GM21576 (cell line): ENCODE measurements around the gene TTC7B.

Experiments
- ATAC-seq: cut with Tn5 transposase; IDR thresholded peaks from one replicate; pipeline ENCODE4 v1.9.1; 2021; ENCODE audit warnings: mild to moderate bottlenecking, moderate library complexity; ENCODE audit not compliant: unreplicated experiment

TTC7B gene

GRCh38 chr14:90808759-90809529 is 7.3 kb downstream of the TTC7B start:
- no peak for ATAC-seq

- no peak for ATAC-seq
These were observed 9.2 kb downstream of the TTC7B start for GRCh38 chr14:90807060-90807459.

- ATAC-seq = no peak
These were observed 10.3 kb downstream of the TTC7B start for GRCh38 chr14:90805662-90806540.

- no peak for ATAC-seq
These were observed 11.2 kb downstream of the TTC7B start for GRCh38 chr14:90805084-90805391.

- no peak for ATAC-seq
These were observed 11.7 kb downstream of the TTC7B start for GRCh38 chr14:90804292-90805083.

GRCh38 chr14:90803249-90803648 is 13.0 kb downstream of the TTC7B start:
- ATAC-seq = no peak

GRCh38 chr14:90799420-90799819 is 16.8 kb downstream of the TTC7B start:
- no peak for ATAC-seq

- ATAC-seq = no peak
These were observed 18.3 kb downstream of the TTC7B start for GRCh38 chr14:90797919-90798318.

GRCh38 chr14:90797451-90797850 is 18.8 kb downstream of the TTC7B start:
- no peak for ATAC-seq

- no peak for ATAC-seq
These were observed 19.9 kb downstream of the TTC7B start for GRCh38 chr14:90796329-90796728.

- ATAC-seq = no peak
These were observed 20.5 kb downstream of the TTC7B start for GRCh38 chr14:90795744-90796143.

- ATAC-seq = no peak
These were observed 24.7 kb downstream of the TTC7B start for GRCh38 chr14:90791486-90791885.

- ATAC-seq = no peak
These were observed 28.2 kb downstream of the TTC7B start for GRCh38 chr14:90788031-90788430.

- ATAC-seq = no peak
These were observed 30.3 kb downstream of the TTC7B start for GRCh38 chr14:90785876-90786450.

GRCh38 chr14:90785471-90785870 is 30.8 kb downstream of the TTC7B start:
- no peak for ATAC-seq

- no peak for ATAC-seq
These were observed 31.5 kb downstream of the TTC7B start for GRCh38 chr14:90784621-90785270.

- ATAC-seq = no peak
These were observed 32.9 kb downstream of the TTC7B start for GRCh38 chr14:90783344-90783743.

- no peak for ATAC-seq
These were observed 33.3 kb downstream of the TTC7B start for GRCh38 chr14:90782892-90783291.

- ATAC-seq = no peak
These were observed 34.4 kb downstream of the TTC7B start for GRCh38 chr14:90781876-90782275.

GRCh38 chr14:90781344-90781761 is 34.9 kb downstream of the TTC7B start:
- no peak for ATAC-seq

GRCh38 chr14:90780519-90780918 is 35.7 kb downstream of the TTC7B start:
- ATAC-seq = no peak
